ENCODE measurements around the gene MEGF11. TPM values are rescaled to one million over a fixed set of nuclear protein-coding genes. Genes with fewer than 3 reads are reported as not detected.

MEGF11 gene
- total RNA-seq, 1 experiment from 2014 or later: not detected

- peak in 1 of 2 experiments; percentile 52 for DNase-seq
- no peaks in the 10 kb centered on the region for H3K36me3 ChIP-seq (ENCODE audit: low read depth)
- H3K27ac ChIP-seq: peak within 1 kb of the TSS; percentile 57
- POLR2A ChIA-PET (ENCODE audit: unreplicated experiment): interaction anchor here (0.6 to 0.7 kb wide), 2 partner anchors 160 to 227 kb away, joined by 6 to 12 read pairs; no protein-coding TSS in a partner anchor
- BruUV-seq (replicated peaks): no TSS peak
- no peaks in the 10 kb centered on the region for H4K20me1 ChIP-seq (ENCODE audit: insufficient read depth)
- H2AFZ ChIP-seq: peak within 1 kb of the TSS; percentile 85
- no peak for TF ChIP-seq EZH2 (IDR thresholded peaks at IDR 0.05; ENCODE audit: low read depth)
- no peak for TF ChIP-seq CTCF (conservative IDR thresholded peaks at IDR 0.05)
- no peaks in the 10 kb centered on the region for H3K27me3 ChIP-seq (ENCODE audit: insufficient read depth, low read depth)
- peak within 1 kb of the TSS; percentile 52 for H3K4me3 ChIP-seq
- no peaks in the 10 kb centered on the region for H3K9me2 ChIP-seq (ENCODE audit: insufficient read depth)
- H3K4me2 ChIP-seq: peak within 1 kb of the TSS; percentile 87
- peaks cover 28% of the 10 kb centered on the region for H3K4me1 ChIP-seq (replicated peaks; ENCODE audit: insufficient read depth)
- H3F3A ChIP-seq (ENCODE audit: insufficient read depth, low read depth): peaks cover 15% of the 10 kb centered on the region
- H3K9me3 ChIP-seq (ENCODE audit: insufficient read depth, low read depth): no peaks in the 10 kb centered on the region
- CTCF ChIA-PET: no interaction called here
- intact Hi-C loops (cut with micrococcal nuclease; ENCODE audit: unreplicated experiment): loop anchor here (2.0 to 10.0 kb wide), 3 partner anchors 203 to 679 kb away; partner anchors contain the start of genes INTS14 and SNAPC5
- peaks cover 19% of the 10 kb centered on the region for H3K79me2 ChIP-seq (ENCODE audit: low read depth)
Observed at GRCh38 chr15:66293419-66294156, 40.0 kb upstream of the MEGF11 start, which contains the start of gene DIS3L. Gene DIS3L, plus strand, starts transcription at chr15:66293568. Its CDS starts 29 bp downstream, at chr15:66293597.

- peaks cover 19% of the 10 kb centered on the region for H3K79me2 ChIP-seq (ENCODE audit: low read depth)
- POLR2A ChIA-PET (ENCODE audit: unreplicated experiment): interaction anchor here (0.7 kb wide), 2 partner anchors 93 to 227 kb away, joined by 3 to 12 read pairs; no protein-coding TSS in a partner anchor
- H3K27me3 ChIP-seq (ENCODE audit: insufficient read depth, low read depth): no peaks in the 10 kb centered on the region
- H3K27ac ChIP-seq: peak overlapping the region; percentile 43; the same call in 1 of the 2 replicates
- peaks cover 28% of the 10 kb centered on the region for H3K4me1 ChIP-seq (replicated peaks; ENCODE audit: insufficient read depth)
- DNase-seq: no peak
- no peaks in the 10 kb centered on the region for H3K9me3 ChIP-seq (ENCODE audit: insufficient read depth, low read depth)
- H2AFZ ChIP-seq: peak overlapping the region; percentile 85
- CTCF ChIA-PET: no interaction called here
- H3K4me2 ChIP-seq: peak overlapping the region; percentile 87
- H3K9me2 ChIP-seq (ENCODE audit: insufficient read depth): no peaks in the 10 kb centered on the region
- no peaks in the 10 kb centered on the region for H3K36me3 ChIP-seq (ENCODE audit: low read depth)
- BruUV-seq (replicated peaks): TSS peak; percentile 64
- H3F3A ChIP-seq (ENCODE audit: insufficient read depth, low read depth): peaks cover 20% of the 10 kb centered on the region
- no peak for TF ChIP-seq CTCF (conservative IDR thresholded peaks at IDR 0.05)
- intact Hi-C loops (cut with micrococcal nuclease; ENCODE audit: unreplicated experiment): loop anchor here (5.0 to 10.0 kb wide), 2 partner anchors 390 to 678 kb away; partner anchors contain the start of gene INTS14
- H3K4me3 ChIP-seq: peak overlapping the region; percentile 52
- H4K20me1 ChIP-seq (ENCODE audit: insufficient read depth): no peaks in the 10 kb centered on the region
Observed at GRCh38 chr15:66292571-66293418, 39.2 kb upstream of the MEGF11 start.
